ENCODE data around the gene TOPORS.
A peak's percentile ranks its signal among the peaks of the same experiment; 100 is the strongest.
"Not testable (repeated sequence)": the region's sequence is repeated elsewhere in the genome, so short reads cannot be mapped to it uniquely, and the experiment has no call there.

Gene TOPORS

GRCh38 chr9:32565967-32566366 is 13.6 kb upstream of the TOPORS start:
- no peak for DNase-seq

- DNase-seq, result no peak
These were observed 6.1 kb upstream of the TOPORS start for GRCh38 chr9:32558408-32558934.

GRCh38 chr9:32554591-32554990 is 2.2 kb upstream of the TOPORS start:
- DNase-seq, result no peak

GRCh38 chr9:32554107-32554506 is 1.7 kb upstream of the TOPORS start:
- DNase-seq, result no peak

GRCh38 chr9:32551276-32552051 is 922 bp downstream of the TOPORS start:
- DNase-seq, result peak; percentile 63

GRCh38 chr9:32550562-32551275 is 1.7 kb downstream of the TOPORS start:
- peak; percentile 98 for DNase-seq

- DNase-seq, result no peak
These were observed 2.2 kb downstream of the TOPORS start for GRCh38 chr9:32550150-32550561.

GRCh38 chr9:32548213-32548612 is 4.2 kb downstream of the TOPORS start:
- not testable (repeated sequence) for DNase-seq

GRCh38 chr9:32545884-32546283 is 6.5 kb downstream of the TOPORS start:
- no peak for DNase-seq

- no peak for DNase-seq
These were observed 9.3 kb downstream of the TOPORS start for GRCh38 chr9:32543047-32543446.

- no peak for DNase-seq
These were observed 18.6 kb downstream of the TOPORS start for GRCh38 chr9:32533816-32534215.

- no peak for DNase-seq
These were observed 19.1 kb downstream of the TOPORS start for GRCh38 chr9:32533336-32533735.

GRCh38 chr9:32526707-32527048 is 25.7 kb downstream of the TOPORS start:
- DNase-seq, result no peak

GRCh38 chr9:32526041-32526706 is 26.2 kb downstream of the TOPORS start, which contains the start of gene RIGI:
RIGI (minus strand) TSS chr9:32526196; CDS start chr9:32526166, 30 bp downstream.
- DNase-seq, result peak; percentile 94

GRCh38 chr9:32525709-32526030 is 26.7 kb downstream of the TOPORS start:
- no peak for DNase-seq

- DNase-seq, result no peak
These were observed 27.3 kb downstream of the TOPORS start for GRCh38 chr9:32524892-32525708.

- not testable (repeated sequence) for DNase-seq
These were observed 27.9 kb downstream of the TOPORS start for GRCh38 chr9:32524558-32524891.

GRCh38 chr9:32523910-32524309 is 28.5 kb downstream of the TOPORS start:
- no peak for DNase-seq

GRCh38 chr9:32518276-32518675 is 34.1 kb downstream of the TOPORS start:
- no peak for DNase-seq

- peak; percentile 65 for DNase-seq
These were observed 36.1 kb downstream of the TOPORS start for GRCh38 chr9:32516241-32516640.

- no peak for DNase-seq
These were observed 43.7 kb downstream of the TOPORS start for GRCh38 chr9:32508728-32509127.

GRCh38 chr9:32503008-32503407 is 49.4 kb downstream of the TOPORS start:
- no peak for DNase-seq

- DNase-seq, result no peak
These were observed 49.9 kb downstream of the TOPORS start for GRCh38 chr9:32502464-32502863.

Measured in left hindlimb (tissue), 1 donor.